Brain microvascular endothelial cell (primary cell): ENCODE measurements around the gene TMED4.
"Not testable (repeated sequence)": the region's sequence is repeated elsewhere in the genome, so short reads cannot be mapped to it uniquely, and the experiment has no call there.

Source experiments
- DNase-seq: peaks from one replicate; pipeline ENCODE4 v3.0.0-alpha.2; 2020
- H3K27ac ChIP-seq: fragments of 250-450 bp; sonication (Bioruptor Pico); 2 replicates; pipeline ENCODE4 v1.5.1; 2020; ENCODE audit warnings: mild to moderate bottlenecking, moderate library complexity
- H3K27me3 ChIP-seq: fragments of 250-450 bp; sonication (Bioruptor Pico); replicated peaks from 2 replicates; pipeline ENCODE4 v1.5.1; 2020; ENCODE audit warnings: mild to moderate bottlenecking
- H3K36me3 ChIP-seq: fragments of 250-450 bp; sonication (Bioruptor Pico); replicated peaks from 2 replicates; pipeline ENCODE4 v1.5.1; 2020; ENCODE audit warnings: mild to moderate bottlenecking
- H3K4me3 ChIP-seq: 2 replicates; pipeline ENCODE4 v1.5.1; 2011; ENCODE audit warnings: low read depth, mild to moderate bottlenecking, control low read depth, low read length, moderate library complexity
- CTCF ChIP-seq: IDR thresholded peaks from 2 replicates; pipeline ENCODE4 v1.5.1; 2011; ENCODE audit warnings: low read depth, mild to moderate bottlenecking, moderate library complexity, low read length, control low read depth, inconsistent platforms; ENCODE audit errors: missing control alignments
- in situ Hi-C: cut with HindIII; loops from 2 replicates; pipeline ENCODE4 v1.10.0; 2017; ENCODE audit warnings: low sequenced_read_pairs, low pct_ligation_motif_present

Gene TMED4

GRCh38 chr7:44603193-44603592 is 21.2 kb upstream of the TMED4 start:
- Histone ChIP-seq H3K4me3 (no peak overlapping the region), H3K27me3 (no peaks in the 10 kb centered on the region), H3K36me3 (no peaks in the 10 kb centered on the region), H3K27ac (no peak overlapping the region)
- DNase-seq = no peak
- in situ Hi-C loops = no loop called here
- no peak for TF ChIP-seq CTCF

GRCh38 chr7:44602576-44602910 is 20.5 kb upstream of the TMED4 start:
- H3K27me3 ChIP-seq = no peaks in the 10 kb centered on the region
- in situ Hi-C loops = no loop called here
- no peak overlapping the region for H3K27ac ChIP-seq
- DNase-seq = no peak
- no peak for TF ChIP-seq CTCF
- no peak overlapping the region for H3K4me3 ChIP-seq
- H3K36me3 ChIP-seq = no peaks in the 10 kb centered on the region

GRCh38 chr7:44599222-44599621 is 17.2 kb upstream of the TMED4 start:
- DNase-seq = no peak
- Histone ChIP-seq H3K27me3 (no peaks in the 10 kb centered on the region), H3K4me3 (no peak overlapping the region), H3K36me3 (no peaks in the 10 kb centered on the region), H3K27ac (no peak overlapping the region)
- in situ Hi-C loops = no loop called here
- no peak for TF ChIP-seq CTCF

GRCh38 chr7:44597181-44597580 is 15.2 kb upstream of the TMED4 start:
- in situ Hi-C loops, H3K27ac ChIP-seq, H3K36me3 ChIP-seq, H3K27me3 ChIP-seq, DNase-seq, H3K4me3 ChIP-seq: not testable (repeated sequence)

- no peak for DNase-seq
- no peaks in the 10 kb centered on the region for H3K27me3 ChIP-seq
- no peak for TF ChIP-seq CTCF
- H3K4me3 ChIP-seq = no peak overlapping the region
- H3K36me3 ChIP-seq = no peaks in the 10 kb centered on the region
- in situ Hi-C loops = no loop called here
- H3K27ac ChIP-seq = no peak overlapping the region
These were observed 14.1 kb upstream of the TMED4 start for GRCh38 chr7:44595934-44596635.

- in situ Hi-C loops = no loop called here
- Histone ChIP-seq H3K36me3 (no peaks in the 10 kb centered on the region), H3K27me3 (no peaks in the 10 kb centered on the region), H3K27ac (no peak overlapping the region), H3K4me3 (no peak overlapping the region)
- DNase-seq = no peak
- TF ChIP-seq CTCF = no peak
These were observed 8.9 kb upstream of the TMED4 start for GRCh38 chr7:44590910-44591309.
